GM18951 (cell line): Measurements from ENCODE around the gene NACC2.

Source experiments
- POLR2A ChIP-seq: IDR thresholded peaks from 4 replicates; pipeline ENCODE4 v1.6.1; 2011; ENCODE audit warnings: mild to moderate bottlenecking; ENCODE audit not compliant: insufficient read length, insufficient read depth; ENCODE audit errors: extremely low read depth
- in situ Hi-C: fragments of 300-500 bp; cut with MboI; formaldehyde crosslinking; loops from one replicate; pipeline ENCODE4 v1.12.0; 2022; ENCODE audit warnings: low sequenced_read_pairs, mixed read lengths, inconsistent platforms; ENCODE audit not compliant: unreplicated experiment

NACC2 gene

DNA sequence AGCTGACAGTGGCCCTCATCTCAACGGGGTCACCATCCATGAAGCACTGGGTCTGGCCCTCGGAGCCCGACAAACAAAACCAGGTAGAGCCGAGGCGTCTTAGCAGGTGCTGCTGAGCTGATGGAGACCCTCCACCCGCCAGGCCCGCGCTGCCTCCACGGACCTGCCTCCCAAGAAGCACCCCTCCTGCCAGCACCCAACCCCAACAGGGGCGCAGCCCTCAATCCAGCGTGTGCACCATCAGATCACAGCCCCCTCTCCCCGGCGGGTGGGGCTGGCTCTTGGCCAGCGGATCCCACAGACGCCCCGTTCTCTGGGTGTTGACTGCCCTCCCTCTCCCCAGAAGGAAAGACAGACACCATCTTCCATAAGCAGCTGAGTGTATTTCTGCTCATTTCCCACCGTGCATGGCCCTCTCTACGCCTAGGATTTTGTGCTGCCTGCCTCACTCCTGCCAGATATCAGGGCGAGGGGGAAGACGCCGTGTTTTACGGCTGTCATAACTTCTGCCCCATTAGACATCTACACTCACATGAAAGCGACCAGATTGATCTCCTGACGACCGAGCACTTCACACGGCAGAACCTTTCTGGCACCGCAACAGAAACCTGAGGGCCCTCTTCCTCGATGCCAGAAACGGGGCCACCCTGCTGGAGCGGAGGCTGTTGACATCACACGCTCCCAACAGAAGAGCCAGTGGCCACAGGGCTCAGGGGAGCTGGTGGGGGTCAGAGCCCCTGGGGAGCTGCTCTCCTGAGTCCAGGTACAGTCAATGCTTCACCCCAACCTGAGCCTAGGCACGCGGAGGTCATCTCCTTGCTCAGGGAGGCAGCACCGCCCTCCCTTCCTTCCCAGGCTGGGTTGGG is 12.4 kb downstream of the NACC2 start:
- TF ChIP-seq POLR2A = no peak
- in situ Hi-C loops = no loop called here

DNA sequence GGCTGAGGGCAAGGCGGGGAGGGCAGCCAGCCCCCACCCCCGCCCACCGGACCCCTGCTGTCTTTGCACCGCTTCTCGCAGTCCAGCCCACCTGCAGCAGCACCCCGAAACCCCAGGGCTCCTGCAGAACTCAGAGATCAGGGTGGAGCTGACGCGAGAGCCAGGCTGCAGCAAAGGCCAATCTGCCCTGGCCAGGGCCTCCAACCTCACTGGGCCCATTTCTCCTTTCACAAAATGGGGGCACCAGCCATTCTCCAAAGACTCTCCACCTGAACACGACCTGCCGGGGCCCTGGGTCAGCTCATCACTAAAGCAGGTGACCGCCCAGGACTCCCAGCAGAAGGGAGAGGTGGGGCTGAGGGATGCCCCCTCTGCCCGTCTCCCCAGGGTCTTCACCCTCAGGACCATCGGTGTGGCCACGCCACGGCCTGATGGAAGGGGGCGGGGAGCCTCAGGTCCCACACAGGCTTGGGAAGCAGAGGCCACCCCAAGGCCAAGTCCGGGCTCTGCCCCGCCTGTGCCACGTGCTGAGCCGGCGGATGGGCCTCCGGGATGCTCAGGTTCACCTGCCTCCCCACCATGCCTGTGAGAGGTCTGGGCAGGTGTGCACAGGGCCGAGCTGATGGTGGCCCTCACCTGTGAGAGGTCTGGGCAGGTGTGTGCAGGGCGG is 13.1 kb downstream of the NACC2 start:
- no peak for TF ChIP-seq POLR2A
- in situ Hi-C loops = no loop called here

DNA sequence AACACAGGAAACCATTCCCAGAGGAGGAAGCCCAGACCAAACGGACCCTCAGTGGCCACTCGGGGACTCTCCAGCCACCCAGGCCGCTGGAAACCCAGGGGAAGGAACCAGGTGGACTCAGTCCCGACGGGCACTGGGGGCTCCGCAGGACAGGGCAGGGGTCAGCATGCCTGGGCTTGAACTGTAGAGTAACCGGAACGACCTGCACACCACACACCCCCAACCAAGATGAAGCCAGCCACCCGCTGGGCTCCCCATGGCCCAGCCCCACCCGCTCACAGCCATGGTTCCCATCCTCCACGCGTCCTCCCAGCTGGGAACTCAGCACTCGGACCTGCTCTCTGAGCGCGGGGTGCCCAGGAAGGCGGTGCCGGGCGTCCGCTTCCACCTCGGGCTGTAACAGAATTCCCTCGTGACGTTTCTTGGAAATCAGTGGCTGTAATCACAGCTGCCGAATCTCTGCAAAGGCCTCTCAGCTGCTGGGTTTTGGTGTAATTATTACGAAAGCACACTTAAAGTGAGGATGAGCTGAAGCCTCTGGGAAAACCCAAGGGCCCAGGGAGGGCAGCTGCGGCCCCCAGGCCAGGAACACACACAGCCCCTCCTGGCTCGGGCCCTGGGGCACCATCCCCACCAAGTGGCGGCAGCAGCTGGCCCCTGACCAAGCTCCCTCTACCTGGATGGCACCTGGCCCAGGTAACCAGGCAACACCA is 13.8 kb downstream of the NACC2 start:
- in situ Hi-C loops = no loop called here
- TF ChIP-seq POLR2A = no peak

DNA sequence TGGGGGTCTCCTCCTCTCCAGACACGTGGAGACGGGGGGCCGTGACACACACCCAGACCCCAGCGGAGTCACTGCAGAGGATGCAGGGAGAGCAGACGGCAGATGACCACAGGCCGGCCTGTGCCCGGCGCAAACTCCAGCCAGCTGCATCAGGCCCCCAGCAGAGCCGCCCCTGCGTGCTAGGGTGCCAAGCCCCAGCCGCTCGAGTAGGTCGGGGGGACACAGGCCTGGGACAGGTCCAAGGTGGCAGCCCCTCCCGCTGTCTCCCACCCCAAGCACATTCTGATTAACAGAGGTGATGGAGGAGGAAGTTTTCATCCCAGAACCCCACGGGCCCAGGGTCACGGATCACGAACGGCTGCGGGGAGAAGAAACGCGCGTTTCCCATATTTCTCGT is 14.4 kb downstream of the NACC2 start:
- in situ Hi-C loops = no loop called here
- TF ChIP-seq POLR2A = no peak

DNA sequence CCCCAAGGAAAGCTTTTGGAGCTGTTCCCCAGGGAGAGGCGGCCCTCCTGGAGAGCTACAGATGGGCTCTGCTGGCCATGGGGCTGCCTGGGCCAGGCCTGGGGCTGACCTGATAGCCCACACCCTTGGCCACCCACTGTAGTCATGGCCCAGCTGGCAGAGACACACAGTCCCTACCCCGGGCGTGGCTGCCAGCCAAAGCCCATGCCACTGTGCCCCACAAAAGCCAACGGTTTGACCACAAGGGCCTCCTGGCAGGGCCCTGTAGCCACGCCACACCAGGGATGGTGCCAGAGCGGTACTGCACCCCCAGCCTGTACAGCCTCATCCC is 15.2 kb downstream of the NACC2 start:
- TF ChIP-seq POLR2A = no peak
- in situ Hi-C loops = no loop called here

DNA sequence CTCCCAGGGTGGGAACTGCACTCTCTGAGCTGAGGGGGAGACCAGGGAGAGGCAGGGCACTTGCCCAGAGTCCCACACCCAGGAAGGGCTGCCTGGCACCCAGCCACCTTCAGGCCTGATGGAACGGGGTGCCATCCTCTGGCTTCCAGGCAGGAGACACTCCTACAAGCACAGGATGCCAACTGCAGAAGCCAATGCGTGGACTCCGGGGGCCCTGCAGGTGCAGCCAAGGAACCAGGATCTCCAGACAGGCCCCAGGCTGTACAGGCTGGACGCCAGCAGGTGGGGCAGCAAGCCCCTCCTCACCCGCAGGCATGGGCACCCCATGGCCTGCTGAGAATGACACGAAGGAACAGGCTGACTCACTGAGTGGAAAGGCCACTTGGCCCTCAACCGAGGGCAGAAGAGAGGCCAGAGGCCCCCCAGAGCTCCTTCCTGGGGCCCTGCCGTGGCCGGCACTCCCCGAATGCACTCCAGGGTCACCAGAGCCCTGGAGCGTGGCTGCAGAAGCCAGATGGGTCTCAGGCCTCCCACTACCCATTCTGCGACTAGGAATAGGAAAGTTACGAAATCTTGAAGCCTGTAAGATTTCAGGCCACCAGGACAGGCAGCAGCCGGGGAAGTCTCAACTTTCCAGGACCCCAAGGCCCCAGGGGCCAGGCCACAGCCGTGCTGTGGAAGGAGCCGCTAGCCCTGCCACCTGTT is 15.7 kb downstream of the NACC2 start:
- in situ Hi-C loops = no loop called here
- no peak for TF ChIP-seq POLR2A

DNA sequence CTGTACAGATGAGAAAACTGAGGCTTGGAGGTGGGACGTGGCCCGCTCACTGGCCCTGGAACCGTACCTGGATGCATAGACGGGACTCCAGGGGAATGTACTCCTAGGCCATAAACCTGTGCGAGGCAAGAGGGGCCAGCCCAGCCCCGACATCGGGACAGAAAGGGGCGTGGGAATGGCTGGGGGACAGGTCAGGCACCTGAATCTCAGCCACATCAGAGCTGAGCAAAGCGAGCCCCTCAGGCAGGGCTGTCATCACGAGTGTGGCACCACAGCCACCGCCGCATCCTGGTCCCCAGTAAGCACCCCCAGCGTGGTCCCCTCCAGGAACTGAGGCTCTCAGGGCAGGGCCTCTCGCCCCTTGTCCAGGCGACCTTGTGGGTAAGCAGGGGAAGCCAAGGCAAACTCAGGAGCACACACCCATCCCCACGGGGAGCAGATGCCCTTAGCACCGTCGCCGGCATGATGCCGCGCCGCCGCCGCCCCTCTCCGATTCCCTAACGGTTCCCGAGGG is 16.5 kb downstream of the NACC2 start:
- in situ Hi-C loops = no loop called here
- no peak for TF ChIP-seq POLR2A

DNA sequence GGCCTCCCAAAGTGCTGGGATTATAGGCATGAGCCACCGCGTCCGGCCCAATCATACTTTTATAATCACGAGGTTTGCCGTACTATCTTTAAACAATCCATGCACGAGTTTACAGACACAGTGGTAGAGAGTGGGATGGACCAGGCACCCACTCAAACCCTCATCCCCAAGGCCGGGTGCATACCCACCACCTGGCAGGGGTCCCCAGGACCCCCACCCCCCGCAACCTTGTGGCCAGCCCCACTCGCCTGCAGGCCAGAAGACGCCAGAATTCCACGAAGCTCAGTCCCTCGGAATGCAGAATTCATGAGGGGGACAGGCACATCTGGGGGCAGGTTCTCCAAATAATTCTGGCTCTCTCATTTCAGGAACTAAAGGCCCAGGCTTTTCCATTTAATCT is 17.1 kb downstream of the NACC2 start:
- TF ChIP-seq POLR2A = no peak
- in situ Hi-C loops = no loop called here

DNA sequence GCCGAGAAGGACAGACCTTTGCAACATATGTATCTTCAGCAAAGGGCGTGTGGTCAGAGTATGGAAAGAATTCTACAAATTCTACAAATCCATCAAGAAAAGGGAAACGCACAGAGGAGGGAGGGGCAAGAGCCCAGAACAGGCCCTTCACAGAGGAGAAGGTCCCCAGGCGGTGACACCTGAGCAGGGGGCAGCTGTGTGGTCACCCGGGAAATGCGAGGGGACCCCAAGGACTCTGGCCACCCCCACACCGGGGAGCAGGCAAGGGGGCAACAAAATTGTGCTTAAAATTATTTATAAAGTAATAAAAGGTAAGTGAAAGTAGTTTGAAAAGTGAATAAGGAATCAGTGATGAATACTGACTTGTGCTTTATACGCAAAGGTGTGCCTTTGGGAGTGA is 17.6 kb downstream of the NACC2 start:
- TF ChIP-seq POLR2A = no peak
- in situ Hi-C loops = no loop called here

DNA sequence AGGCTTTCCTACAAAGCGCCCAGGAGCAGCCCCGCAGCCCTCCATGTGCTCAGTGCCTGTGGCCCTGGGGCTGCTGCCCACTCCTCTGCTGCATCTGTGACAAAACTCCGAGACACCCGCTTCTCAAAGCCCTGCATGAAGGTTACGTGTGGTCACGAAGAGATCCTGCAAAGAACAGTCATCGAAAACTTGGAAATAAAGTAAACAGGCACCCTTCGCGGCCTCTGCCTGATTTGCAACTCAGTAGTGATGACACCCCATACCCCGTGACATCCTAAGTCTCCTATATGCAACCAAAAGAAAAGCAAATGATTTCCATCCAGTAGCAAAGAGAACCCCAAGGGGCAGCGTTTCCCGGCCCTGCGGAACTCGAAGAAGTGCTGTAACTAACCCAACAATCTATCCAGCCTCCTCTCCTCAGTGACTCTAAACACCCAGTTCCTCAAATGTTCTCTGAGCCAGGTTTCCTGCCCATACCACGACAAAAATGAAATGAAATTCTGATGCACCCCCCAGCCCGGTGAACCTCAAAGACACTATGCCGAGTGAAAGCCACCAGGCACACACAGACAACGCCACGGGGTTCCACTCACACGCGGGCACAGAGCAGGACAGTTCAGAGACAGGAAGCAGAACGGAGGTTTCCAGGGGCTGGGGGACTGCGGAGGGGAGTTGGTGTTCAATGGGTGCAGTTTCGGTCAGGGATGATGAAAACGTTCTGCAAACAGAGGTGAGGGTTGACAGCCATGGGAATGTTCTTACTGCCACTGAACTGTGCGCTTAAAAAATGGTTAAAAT is 19.0 kb downstream of the NACC2 start:
- in situ Hi-C loops = no loop called here
- TF ChIP-seq POLR2A = no peak

DNA sequence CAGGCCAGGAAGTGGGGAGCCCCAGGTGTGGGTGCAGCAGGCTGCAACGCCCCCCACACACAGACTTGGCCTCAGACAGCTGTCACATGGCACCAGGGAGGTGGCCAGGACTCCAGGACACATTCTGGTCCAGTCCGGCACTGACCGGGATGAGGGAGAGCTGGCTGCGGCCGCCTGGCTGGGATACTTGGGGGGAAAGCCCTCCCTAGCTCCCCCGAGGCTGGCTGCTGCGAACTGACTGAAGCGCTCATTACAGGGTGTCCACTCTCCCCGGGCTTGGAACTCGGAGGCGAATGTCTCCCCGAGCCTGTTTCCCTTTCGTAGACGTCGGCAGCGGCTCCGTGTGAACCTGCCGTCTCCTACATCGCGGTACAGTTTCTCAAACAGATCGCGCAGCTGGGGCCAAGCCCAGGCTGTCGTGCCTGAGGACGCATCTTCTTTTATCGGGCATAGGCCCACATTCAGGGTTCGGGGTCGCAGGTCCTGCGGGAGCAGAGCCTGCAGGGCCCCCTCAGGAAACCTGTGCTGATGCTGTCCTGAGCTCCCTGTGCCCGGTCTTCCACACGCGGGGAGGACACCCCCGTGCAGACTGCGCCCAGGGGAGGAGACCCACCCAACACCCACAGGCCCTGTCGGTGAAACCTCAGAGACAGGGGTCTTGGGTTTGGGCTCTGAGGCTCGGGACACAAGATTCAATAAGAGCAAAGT is 19.8 kb downstream of the NACC2 start:
- in situ Hi-C loops = no loop called here

DNA sequence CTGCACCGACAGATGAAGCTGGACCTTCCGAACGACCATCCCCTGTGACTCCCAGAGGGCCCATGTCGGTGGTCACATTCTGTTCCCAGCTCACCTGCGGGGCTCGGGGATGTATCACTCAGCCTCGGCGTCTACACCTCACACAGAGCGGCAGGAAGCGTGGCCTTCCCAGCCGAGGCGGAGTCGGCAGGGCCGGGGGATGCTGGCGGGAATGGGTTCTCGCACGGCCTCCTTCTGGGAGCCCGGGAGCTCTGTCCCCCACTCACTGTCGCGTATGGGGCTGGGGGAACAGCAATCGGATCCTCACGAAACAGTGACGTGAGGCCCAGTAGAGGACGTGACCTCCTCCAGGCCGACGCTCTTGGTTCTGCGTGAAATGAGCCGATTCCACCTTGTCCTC is 20.4 kb downstream of the NACC2 start:
- in situ Hi-C loops = no loop called here
- no peak for TF ChIP-seq POLR2A

More for the DNA sequence above, 19.8 kb downstream of the NACC2 start:
- no peak for TF ChIP-seq POLR2A
